Keratinocyte (primary cell): ENCODE results near the gene PTPN13.

ENCODE experiments used
- CTCF ChIP-seq, 3 experiments: IDR thresholded peaks in 1 of 3; conservative IDR thresholded peaks in 1 of 3; optimal IDR thresholded peaks in 1 of 3; 2 replicates in 2 of 3; 3 replicates in 1 of 3; pipeline versions ENCODE3 to v1.5.1; 2011; ENCODE audit warnings: low read length in 3 of 3, mild to moderate bottlenecking in 3 of 3, moderate library complexity in 2 of 3, control low read depth in 1 of 3, inconsistent platforms in 1 of 3; ENCODE audit not compliant: insufficient read depth in 2 of 3; ENCODE audit errors: extremely low read depth in 1 of 3
- EZH2 ChIP-seq: IDR thresholded peaks from one replicate; pipeline ENCODE4 v1.6.1; 2012; ENCODE audit warnings: inconsistent platforms, mild to moderate bottlenecking, low read length, moderate library complexity

DNA sequence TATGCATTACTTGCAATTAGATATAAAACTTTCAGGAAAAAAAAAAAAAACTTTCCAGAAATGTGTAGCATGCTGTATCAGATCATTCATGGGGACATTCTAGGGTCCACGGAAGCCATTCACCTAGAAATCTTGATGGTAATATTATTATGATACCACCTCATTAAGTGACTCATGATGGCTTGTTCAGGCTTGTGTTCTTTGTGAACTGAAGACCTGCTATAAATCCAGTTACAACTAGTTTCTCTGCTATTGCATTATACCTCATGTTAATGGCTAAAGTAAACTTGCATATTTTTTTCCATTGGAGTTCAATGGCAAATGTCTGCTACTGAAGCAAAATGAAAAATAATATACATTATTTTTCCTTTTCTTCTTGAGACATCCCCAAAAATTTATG, 35.3 kb upstream of the PTPN13 start:
- TF ChIP-seq CTCF (optimal IDR thresholded peaks at IDR 0.05 in 1 of 3, IDR thresholded peaks at IDR 0.05 in 1 of 3, conservative IDR thresholded peaks at IDR 0.05 in 1 of 3; ENCODE audit: extremely low read depth in 1 of 3, insufficient read depth in 2 of 3, low read length in 3 of 3): no peak
- no peak for TF ChIP-seq EZH2
